Smooth muscle cell (in vitro differentiated cells): Measurements from ENCODE around the gene SPRED1. TPM values are rescaled to one million over a fixed set of nuclear protein-coding genes. Genes with fewer than 3 reads are reported as not detected.

Source experiments
- DNase-seq: peaks from one replicate; lab custom pipeline; 2025; ENCODE audit not compliant: unreplicated experiment; lab: John Stamatoyannopoulos, UW
- H2AFZ ChIP-seq: fragments of 200-600 bp; sonication (generic); 2 replicates; pipeline ENCODE4 v1.6.0; 2016; ENCODE audit warnings: antibody characterized with exemption, low read depth, mild to moderate bottlenecking
- H3F3A ChIP-seq: fragments of 200-600 bp; sonication (generic); 2 replicates; pipeline ENCODE4 v1.6.0; 2017; ENCODE audit warnings: antibody characterized with exemption, low read depth
- H3K27ac ChIP-seq: fragments of 200-600 bp; sonication (generic); 2 replicates; pipeline ENCODE4 v1.5.1; 2016; ENCODE audit warnings: low read depth, mild to moderate bottlenecking
- H3K27me3 ChIP-seq: fragments of 200-600 bp; sonication (generic); 2 replicates; pipeline ENCODE4 v1.6.1; 2016; ENCODE audit warnings: low read depth, mild to moderate bottlenecking
- H3K36me3 ChIP-seq: fragments of 200-600 bp; sonication (generic); 2 replicates; pipeline ENCODE4 v1.5.1; 2016; ENCODE audit warnings: low read depth
- H3K4me1 ChIP-seq: fragments of 200-600 bp; sonication (generic); 2 replicates; pipeline ENCODE4 v1.5.1; 2016; ENCODE audit warnings: low read depth
- H3K4me2 ChIP-seq: fragments of 200-600 bp; sonication (generic); 2 replicates; pipeline ENCODE4 v1.6.0; 2016; ENCODE audit warnings: mild to moderate bottlenecking
- H3K4me3 ChIP-seq: fragments of 200-600 bp; sonication (generic); 2 replicates; pipeline ENCODE4 v1.5.1; 2016; ENCODE audit warnings: mild to moderate bottlenecking
- H3K79me2 ChIP-seq: fragments of 200-600 bp; sonication (generic); 2 replicates; pipeline ENCODE4 v1.6.0; 2016; ENCODE audit warnings: low read depth, mild to moderate bottlenecking
- H3K9ac ChIP-seq: fragments of 200-600 bp; sonication (generic); 2 replicates; pipeline ENCODE4 v1.6.0; 2016; ENCODE audit warnings: low read depth
- H3K9me3 ChIP-seq: fragments of 200-600 bp; sonication (generic); replicated peaks from 2 replicates; pipeline ENCODE4 v1.5.1; 2016; ENCODE audit warnings: low read depth
- H4K20me1 ChIP-seq: fragments of 200-600 bp; sonication (generic); 2 replicates; pipeline ENCODE4 v1.6.0; 2016; ENCODE audit warnings: low read depth
- CTCF ChIP-seq: fragments of 200-600 bp; sonication (generic); IDR thresholded peaks from 2 replicates; pipeline ENCODE4 v1.5.1; 2017; ENCODE audit warnings: borderline replicate concordance, mild to moderate bottlenecking, antibody characterized with exemption; ENCODE audit not compliant: insufficient read depth, poor library complexity, severe bottlenecking
- WGBS: methylation state at CpG from one replicate; pipeline ENCODE4 v1.1.7; 2016; ENCODE audit warnings: low lambda C conversion rate; 5-methylcytosine and 5-hydroxymethylcytosine counted together
- polyA plus RNA-seq: library from polyadenylated mRNA; unstranded; fragments of >200 nt; fragmentation: Nextera tagmentation; extraction: Ambion mirVana; gene quantifications from 2 replicates; pipeline ENCODE4 v1.2.1, GENCODE V29; 2016
- total RNA-seq: library from RNA; depleted of rRNA; stranded (reverse); fragments of >200 nt; gene quantifications from 2 replicates; pipeline ENCODE4 v1.2.3, GENCODE V29; 2014

SPRED1 gene
- total and polyA plus RNA-seq, 2 experiments from 2014 or later: 22.2 to 53.0 TPM

DNA sequence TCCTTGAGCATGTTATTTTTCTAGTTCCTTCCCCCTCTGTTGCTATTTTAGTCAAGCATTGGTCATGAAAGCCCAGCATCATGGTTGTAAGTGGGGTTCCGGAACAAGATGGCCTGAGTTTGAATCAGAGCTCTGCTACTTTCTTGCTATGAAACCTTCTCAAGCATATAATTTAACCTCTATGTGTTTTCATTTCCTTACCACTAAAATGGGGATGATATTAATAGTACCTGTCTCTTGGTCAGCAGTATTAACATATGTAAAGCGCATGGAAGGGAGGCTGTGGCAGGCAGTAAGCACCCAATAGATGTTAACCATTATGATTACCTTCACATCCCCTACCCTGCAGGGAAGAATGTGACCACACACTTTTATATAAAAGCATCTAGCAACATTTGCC, 14.3 kb upstream of the SPRED1 start:
- Histone ChIP-seq H3K9ac (no peak overlapping the region), H3K4me3 (no peak overlapping the region), H3K9me3 (no peaks in the 10 kb centered on the region), H4K20me1 (no peaks in the 10 kb centered on the region), H3K27me3 (no peaks in the 10 kb centered on the region), H2AFZ (no peak overlapping the region), H3K4me1 (no peaks in the 10 kb centered on the region), H3K4me2 (no peak overlapping the region), H3K36me3 (no peaks in the 10 kb centered on the region), H3K27ac (no peak overlapping the region), H3F3A (no peaks in the 10 kb centered on the region), H3K79me2 (no peaks in the 10 kb centered on the region)
- TF ChIP-seq CTCF: no peak
- no peak for DNase-seq
- 94% methylated on average over 2 of the region's 2 CpGs for WGBS

- H3K36me3 ChIP-seq: no peaks in the 10 kb centered on the region
- WGBS: 66% methylated on average over 2 of the region's 2 CpGs
- no peaks in the 10 kb centered on the region for H3K9me3 ChIP-seq
- no peak overlapping the region for H3K4me3 ChIP-seq
- no peak overlapping the region for H3K4me2 ChIP-seq
- no peaks in the 10 kb centered on the region for H3K79me2 ChIP-seq
- TF ChIP-seq CTCF: no peak
- peaks cover 5% of the 10 kb centered on the region for H3K4me1 ChIP-seq
- H4K20me1 ChIP-seq: no peaks in the 10 kb centered on the region
- no peak overlapping the region for H3K9ac ChIP-seq
- no peak overlapping the region for H2AFZ ChIP-seq
- no peaks in the 10 kb centered on the region for H3K27me3 ChIP-seq
- DNase-seq: no peak
- no peaks in the 10 kb centered on the region for H3F3A ChIP-seq
- H3K27ac ChIP-seq: no peak overlapping the region
These were observed 10.6 kb upstream of the SPRED1 start for GRCh38 chr15:38242055-38242454.

- no peak overlapping the region for H3K9ac ChIP-seq
- no peak overlapping the region for H3K27ac ChIP-seq
- no peak for TF ChIP-seq CTCF
- no peak overlapping the region for H3K4me3 ChIP-seq
- DNase-seq: no peak
- no peaks in the 10 kb centered on the region for H4K20me1 ChIP-seq
- no peaks in the 10 kb centered on the region for H3F3A ChIP-seq
- H3K9me3 ChIP-seq: no peaks in the 10 kb centered on the region
- H3K4me1 ChIP-seq: peaks cover 5% of the 10 kb centered on the region
- H3K36me3 ChIP-seq: no peaks in the 10 kb centered on the region
- H3K79me2 ChIP-seq: no peaks in the 10 kb centered on the region
- no peaks in the 10 kb centered on the region for H3K27me3 ChIP-seq
- H3K4me2 ChIP-seq: no peak overlapping the region
- no peak overlapping the region for H2AFZ ChIP-seq
- 74% methylated on average over 6 of the region's 6 CpGs for WGBS
These were observed 9.2 kb upstream of the SPRED1 start for GRCh38 chr15:38243278-38244055.

GRCh38 chr15:38247336-38247735, 5.3 kb upstream of the SPRED1 start:
- 44% methylated on average over 3 of the region's 3 CpGs for WGBS
- peaks cover 16% of the 10 kb centered on the region for H3K4me1 ChIP-seq
- no peak for DNase-seq
- H3K4me3 ChIP-seq: no peak overlapping the region
- no peak overlapping the region for H3K4me2 ChIP-seq
- TF ChIP-seq CTCF: no peak
- no peaks in the 10 kb centered on the region for H3K27me3 ChIP-seq
- H4K20me1 ChIP-seq: no peaks in the 10 kb centered on the region
- no peak overlapping the region for H3K27ac ChIP-seq
- H3K9me3 ChIP-seq: no peaks in the 10 kb centered on the region
- no peak overlapping the region for H3K9ac ChIP-seq
- H3K36me3 ChIP-seq: no peaks in the 10 kb centered on the region
- H3K79me2 ChIP-seq: no peaks in the 10 kb centered on the region
- peaks cover 10% of the 10 kb centered on the region for H3F3A ChIP-seq
- H2AFZ ChIP-seq: no peak overlapping the region
